Hematopoietic multipotent progenitor cell treated with erythropoietin and hydrocortisone succinate and interleukin-3 and kit ligand, for 8 days (in vitro differentiated cells): ENCODE measurements around the gene IL5.

Experiments used
- DNase-seq: peaks from one replicate; pipeline ENCODE4 v3.0.0-alpha.2; 2015

Gene IL5

DNA sequence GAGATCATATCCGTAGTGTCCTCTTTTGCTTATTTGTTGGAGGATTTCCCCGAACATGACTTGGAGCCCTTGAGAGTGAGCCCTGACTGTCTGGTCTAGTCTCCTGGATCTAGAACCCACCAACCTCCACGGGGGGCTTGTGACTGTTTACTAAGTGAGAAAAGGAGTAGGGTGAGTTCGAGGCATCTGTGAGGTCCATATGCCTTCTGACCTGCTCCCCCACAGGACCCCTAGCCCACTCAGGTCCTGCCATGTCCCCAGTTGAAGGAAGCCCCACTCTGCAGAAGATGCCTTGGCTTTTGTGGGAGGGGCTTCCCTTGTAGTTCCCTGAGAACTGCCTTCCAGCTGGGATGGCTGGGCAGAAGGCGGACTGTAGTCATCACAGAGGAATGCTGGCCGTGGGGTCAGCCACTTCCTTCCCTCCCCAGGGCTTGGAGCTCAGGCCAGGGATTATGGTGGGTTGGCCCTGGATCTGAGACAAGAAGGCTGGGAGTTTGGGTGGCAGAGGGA, 45.8 kb downstream of the IL5 start:
- DNase-seq: no peak

DNA sequence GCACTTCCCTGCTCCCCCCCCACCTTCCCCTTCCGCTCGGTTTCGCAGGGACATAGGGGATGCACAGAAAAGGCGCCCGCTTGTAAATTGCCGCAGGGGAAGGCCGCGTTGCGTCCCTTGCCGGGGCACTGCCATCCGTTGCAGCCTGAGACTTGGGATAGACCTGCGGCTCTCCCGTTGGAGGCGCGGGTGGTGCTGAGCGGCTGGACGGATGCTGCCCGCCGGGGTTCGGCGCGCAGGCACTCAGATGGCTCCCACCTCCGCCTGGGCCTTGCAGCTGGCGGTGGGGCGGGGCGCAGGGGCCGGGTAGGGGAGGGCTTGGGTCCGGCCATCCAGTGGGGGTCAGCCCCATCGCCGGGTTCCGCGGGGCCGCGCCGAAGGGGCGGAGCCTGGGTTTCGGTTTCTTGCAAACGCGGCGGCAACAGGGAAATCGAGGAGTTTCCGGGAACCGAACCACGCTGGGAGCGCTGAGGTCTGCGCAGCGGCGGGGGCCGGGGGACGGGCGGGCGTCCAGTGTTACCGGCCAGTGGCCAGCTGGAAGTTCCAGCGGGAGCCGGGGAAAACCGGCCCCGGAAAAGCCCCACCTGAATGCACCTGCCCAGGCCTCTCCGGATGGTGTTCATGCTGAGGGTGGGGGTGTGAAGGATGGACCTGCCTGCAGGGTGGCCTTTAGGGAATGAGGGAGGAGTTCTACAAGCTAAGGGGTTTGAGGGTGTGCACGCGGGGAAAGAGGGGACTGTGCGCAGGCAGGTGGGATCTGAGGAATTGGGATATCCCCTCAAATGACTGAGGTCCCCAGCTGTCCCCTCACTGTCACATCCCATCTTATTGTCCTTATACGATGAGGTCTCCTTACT, 46.5 kb downstream of the IL5 start:
- DNase-seq: peak; percentile 70

DNA sequence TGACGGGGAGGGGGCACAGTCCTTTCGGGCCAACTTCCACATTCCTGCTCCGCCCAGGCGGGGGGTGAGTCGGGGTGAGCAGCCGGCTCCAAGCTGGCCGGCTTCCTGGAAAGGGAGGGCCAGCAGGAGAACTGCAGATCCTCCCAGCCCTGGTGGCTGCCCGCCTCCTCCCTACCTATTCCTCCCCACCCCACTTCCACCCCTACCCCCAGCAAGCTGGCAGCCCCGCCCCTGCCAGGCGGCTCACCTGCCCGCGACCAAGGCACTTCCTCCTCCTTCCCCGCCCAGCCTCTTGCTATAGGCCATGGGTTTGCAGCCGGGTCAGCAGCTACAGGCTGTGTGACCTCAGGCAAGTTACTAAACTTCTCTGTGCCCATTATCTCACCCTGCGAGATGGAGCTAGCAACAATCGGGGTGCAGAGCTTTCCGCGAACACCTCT, 47.1 kb downstream of the IL5 start:
- DNase-seq: peak; percentile 82

DNA sequence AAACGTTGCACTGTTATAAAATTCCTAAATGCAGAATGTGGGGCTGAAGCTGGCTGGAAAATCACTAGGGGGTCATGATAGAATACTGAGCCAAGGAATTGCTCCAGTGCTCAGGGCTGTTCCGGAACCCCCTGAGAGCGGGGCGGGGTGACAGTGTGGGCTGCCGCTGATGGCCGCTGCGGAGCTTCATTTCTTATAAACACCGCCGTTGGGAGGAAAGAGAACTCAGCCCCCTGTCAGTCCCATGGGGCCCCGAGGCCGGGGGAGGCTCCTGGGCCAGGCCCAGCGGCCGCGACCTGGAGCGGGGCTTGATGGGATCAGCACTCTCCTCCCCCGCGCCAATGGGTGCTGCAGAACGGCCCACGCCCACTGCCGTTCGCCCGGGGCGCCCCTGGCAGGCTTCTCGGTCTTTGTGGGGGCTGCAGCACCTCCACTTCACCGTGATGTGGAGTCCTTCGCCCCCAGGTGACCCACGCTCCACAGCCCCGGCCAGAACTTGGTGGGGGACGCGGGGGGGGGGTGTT, 47.6 kb downstream of the IL5 start:
- peak; percentile 82 for DNase-seq

DNA sequence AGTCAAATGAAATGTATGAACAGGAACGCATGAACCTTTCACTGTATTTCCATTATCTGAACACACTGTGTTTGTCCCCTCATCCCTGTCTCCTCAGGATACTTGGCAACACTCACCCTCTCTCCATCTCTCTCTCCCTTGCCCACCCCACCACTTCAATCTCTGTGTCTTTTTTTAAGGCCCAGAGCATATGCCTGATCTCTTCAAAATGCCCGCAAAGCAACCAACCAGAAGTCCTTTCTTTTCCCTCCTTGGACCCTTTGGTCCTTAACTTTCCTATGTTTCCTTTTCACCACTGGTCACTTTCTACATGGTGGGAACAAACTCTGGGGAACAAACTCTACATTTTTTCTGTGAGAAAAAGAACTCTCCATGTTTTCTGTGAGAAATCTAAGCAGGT, 49.5 kb downstream of the IL5 start:
- DNase-seq: no peak

DNA sequence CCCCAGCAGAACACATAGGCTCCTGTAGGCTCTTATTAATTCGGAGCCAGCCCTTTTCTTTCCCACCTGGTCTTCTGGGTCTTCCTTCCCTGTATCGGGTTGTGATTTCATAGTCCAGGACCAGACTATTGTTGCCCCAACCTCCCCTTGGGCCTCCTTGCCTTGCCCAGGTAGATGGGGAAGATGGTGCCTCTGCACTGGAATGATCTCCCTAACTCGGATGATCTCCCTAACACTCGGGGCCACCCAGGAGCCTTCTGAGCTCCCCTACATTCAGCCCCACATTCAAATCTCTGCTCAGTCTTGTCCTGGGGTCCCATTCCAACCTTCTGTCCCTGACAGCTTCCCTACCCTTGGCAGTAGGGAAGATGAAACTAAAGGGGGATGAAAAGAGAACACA, 50.1 kb downstream of the IL5 start:
- no peak for DNase-seq

DNA sequence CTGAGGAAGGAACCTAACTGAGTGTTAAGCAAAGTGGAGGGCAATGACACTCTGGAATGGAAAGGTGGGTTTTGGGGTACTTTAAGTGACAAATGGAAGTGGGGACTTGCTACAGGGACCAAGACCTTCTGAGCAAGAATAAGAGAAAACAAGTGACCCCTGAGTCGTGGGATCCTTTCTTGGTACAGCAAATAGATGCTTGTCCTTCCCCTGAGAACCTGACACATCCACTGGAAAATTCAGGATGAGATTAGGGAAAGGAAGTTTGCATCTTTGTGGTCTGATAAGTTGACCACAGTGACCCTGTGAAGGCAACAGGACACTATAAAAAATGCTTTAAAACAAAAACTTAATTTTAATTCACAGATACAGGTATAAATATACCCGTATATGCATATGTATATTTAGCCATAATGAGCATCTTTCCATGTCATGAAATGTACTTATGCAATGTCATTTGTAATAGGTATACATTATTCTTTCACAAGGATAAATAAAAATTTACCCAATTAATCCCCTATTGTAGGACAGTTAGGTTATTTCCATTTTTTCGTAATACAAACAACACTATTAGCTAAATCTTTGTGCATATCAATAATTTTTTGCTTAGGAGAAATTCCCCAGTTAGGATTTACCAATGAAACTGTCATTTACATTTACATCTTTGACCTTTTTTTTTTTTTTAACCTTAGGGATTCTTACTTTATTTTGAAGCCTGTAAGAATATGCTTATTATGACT, 50.8 kb downstream of the IL5 start:
- DNase-seq: no peak
